ENCODE data around the gene CISH.

The CISH gene

GRCh38 chr3:50581459-50581842 lies 30.1 kb downstream of the CISH start:
- no peak for DNase-seq (ENCODE audit: low read depth, low spot score)
- Histone ChIP-seq H3K9me3 (ENCODE audit: low read depth, low read length) (no peaks in the 10 kb centered on the region), H3K27ac (no peak overlapping the region), H3K9ac (ENCODE audit: insufficient read length) (no peak overlapping the region), H3K4me3 (no peak overlapping the region), H3K36me3 (ENCODE audit: insufficient read depth, low read length) (no peaks in the 10 kb centered on the region)
- TF ChIP-seq POLR2AphosphoS5 (IDR thresholded peaks at IDR 0.05; ENCODE audit: borderline replicate concordance, low read depth, low read length) (no peak), FOXP2 (optimal IDR thresholded peaks at IDR 0.05; ENCODE audit: control extremely low read depth, extremely low read length, insufficient read depth) (no peak), EZH2 (IDR thresholded peaks at IDR 0.05) (no peak)

- Histone ChIP-seq H3K9ac (ENCODE audit: insufficient read length) (no peak overlapping the region), H3K9me3 (ENCODE audit: low read depth, low read length) (no peaks in the 10 kb centered on the region), H3K4me3 (no peak overlapping the region), H3K36me3 (ENCODE audit: insufficient read depth, low read length) (no peaks in the 10 kb centered on the region), H3K27ac (no peak overlapping the region)
- TF ChIP-seq EZH2 (IDR thresholded peaks at IDR 0.05) = no peak
- no peak for TF ChIP-seq POLR2AphosphoS5 (IDR thresholded peaks at IDR 0.05; ENCODE audit: borderline replicate concordance, low read depth, low read length)
- TF ChIP-seq FOXP2 (optimal IDR thresholded peaks at IDR 0.05; ENCODE audit: control extremely low read depth, extremely low read length, insufficient read depth) = no peak
- DNase-seq (ENCODE audit: low read depth, low spot score) = no peak
Observed at GRCh38 chr3:50580683-50581458, 30.7 kb downstream of the CISH start.

- H3K9ac ChIP-seq (ENCODE audit: insufficient read length) = no peak overlapping the region
- H3K27ac ChIP-seq = no peak overlapping the region
- TF ChIP-seq EZH2 (IDR thresholded peaks at IDR 0.05) (no peak), POLR2AphosphoS5 (IDR thresholded peaks at IDR 0.05; ENCODE audit: borderline replicate concordance, low read depth, low read length) (no peak), FOXP2 (optimal IDR thresholded peaks at IDR 0.05; ENCODE audit: control extremely low read depth, extremely low read length, insufficient read depth) (no peak)
- DNase-seq (ENCODE audit: low read depth, low spot score) = no peak
- H3K9me3 ChIP-seq (ENCODE audit: low read depth, low read length) = no peaks in the 10 kb centered on the region
- no peaks in the 10 kb centered on the region for H3K36me3 ChIP-seq (ENCODE audit: insufficient read depth, low read length)
- H3K4me3 ChIP-seq = no peak overlapping the region
Observed at GRCh38 chr3:50577348-50577747, 34.2 kb downstream of the CISH start.

GRCh38 chr3:50575372-50575771 lies 36.2 kb downstream of the CISH start:
- no peak for TF ChIP-seq POLR2AphosphoS5 (IDR thresholded peaks at IDR 0.05; ENCODE audit: borderline replicate concordance, low read depth, low read length)
- no peak for DNase-seq (ENCODE audit: low read depth, low spot score)
- no peak overlapping the region for H3K4me3 ChIP-seq
- H3K9ac ChIP-seq (ENCODE audit: insufficient read length) = no peak overlapping the region
- no peak overlapping the region for H3K27ac ChIP-seq
- no peaks in the 10 kb centered on the region for H3K36me3 ChIP-seq (ENCODE audit: insufficient read depth, low read length)
- no peaks in the 10 kb centered on the region for H3K9me3 ChIP-seq (ENCODE audit: low read depth, low read length)

DNA sequence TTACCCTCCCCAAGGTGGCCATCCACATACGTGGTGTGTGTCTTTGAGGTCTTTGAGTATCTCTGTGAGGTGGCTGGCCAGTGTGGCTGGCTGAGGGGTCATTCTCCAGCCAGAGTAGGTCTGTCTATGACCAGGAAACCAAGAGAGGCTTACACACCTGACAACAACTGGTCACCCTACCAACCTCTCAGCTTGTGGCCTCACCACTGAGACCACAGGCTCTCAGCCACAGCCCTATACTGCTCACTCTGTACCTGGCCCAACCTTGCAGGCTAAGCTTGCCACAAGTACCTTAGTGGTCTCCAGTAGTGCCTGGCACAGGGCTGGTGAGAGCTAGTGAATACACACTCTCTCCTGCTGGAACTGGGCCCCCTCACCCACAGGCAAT lies 37.1 kb downstream of the CISH start:
- H3K4me3 ChIP-seq = no peak overlapping the region
- no peak for TF ChIP-seq EZH2 (IDR thresholded peaks at IDR 0.05)
- no peak for TF ChIP-seq FOXP2 (optimal IDR thresholded peaks at IDR 0.05; ENCODE audit: control extremely low read depth, extremely low read length, insufficient read depth)
- TF ChIP-seq POLR2AphosphoS5 (IDR thresholded peaks at IDR 0.05; ENCODE audit: borderline replicate concordance, low read depth, low read length) = no peak
- no peak for DNase-seq (ENCODE audit: low read depth, low spot score)
- no peak overlapping the region for H3K27ac ChIP-seq
- no peak overlapping the region for H3K9ac ChIP-seq (ENCODE audit: insufficient read length)
- no peaks in the 10 kb centered on the region for H3K36me3 ChIP-seq (ENCODE audit: insufficient read depth, low read length)
- no peaks in the 10 kb centered on the region for H3K9me3 ChIP-seq (ENCODE audit: low read depth, low read length)

DNA sequence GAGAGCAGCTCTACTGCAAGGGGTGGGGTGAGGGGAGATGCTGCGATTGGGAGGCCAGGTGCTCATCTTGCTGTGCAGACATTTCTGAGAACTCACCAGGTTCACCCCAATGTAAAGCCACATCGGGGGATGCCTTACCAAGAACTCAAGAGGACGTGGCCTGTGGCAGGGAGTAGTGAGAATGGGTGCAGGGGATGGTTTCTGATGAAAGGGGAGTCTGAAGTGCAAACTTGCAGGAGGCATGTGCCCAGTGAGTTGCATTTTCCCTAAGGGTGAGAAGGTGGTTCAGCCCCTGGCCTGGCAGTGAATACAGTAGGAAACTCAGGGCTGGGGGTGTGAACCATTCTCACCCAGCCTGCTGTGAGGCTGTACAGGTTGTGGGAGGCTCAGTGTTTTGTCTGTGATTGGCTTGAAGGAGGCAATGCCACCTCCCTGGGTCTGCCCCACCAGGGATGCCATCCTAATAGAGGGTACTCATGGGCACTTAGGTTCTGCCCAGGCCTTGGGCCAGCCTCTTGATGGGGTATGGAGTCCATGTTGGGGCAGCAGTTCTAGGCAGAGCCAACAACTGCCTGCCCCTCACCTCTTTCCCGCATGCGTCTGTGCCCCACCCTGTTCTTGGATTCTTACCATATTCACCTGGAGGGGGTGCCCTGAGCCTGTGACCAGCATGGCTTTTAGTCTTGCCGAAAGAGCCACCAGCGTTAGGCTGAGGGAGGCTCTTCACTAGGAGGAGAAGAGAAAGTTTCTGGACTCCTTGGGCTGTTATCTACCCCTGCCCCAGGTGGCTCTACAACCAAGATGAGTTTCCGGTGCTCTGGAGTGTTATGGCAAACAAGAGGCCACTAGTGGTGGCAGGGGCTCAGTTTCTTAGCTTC lies 37.8 kb downstream of the CISH start:
- H3K9me3 ChIP-seq (ENCODE audit: low read depth, low read length) = no peaks in the 10 kb centered on the region
- H3K36me3 ChIP-seq (ENCODE audit: insufficient read depth, low read length) = no peaks in the 10 kb centered on the region
- no peak overlapping the region for H3K4me3 ChIP-seq
- DNase-seq (ENCODE audit: low read depth, low spot score) = no peak
- TF ChIP-seq FOXP2 (optimal IDR thresholded peaks at IDR 0.05; ENCODE audit: control extremely low read depth, extremely low read length, insufficient read depth) (no peak), POLR2AphosphoS5 (IDR thresholded peaks at IDR 0.05; ENCODE audit: borderline replicate concordance, low read depth, low read length) (no peak), EZH2 (IDR thresholded peaks at IDR 0.05) (no peak)
- no peak overlapping the region for H3K27ac ChIP-seq
- no peak overlapping the region for H3K9ac ChIP-seq (ENCODE audit: insufficient read length)

DNA sequence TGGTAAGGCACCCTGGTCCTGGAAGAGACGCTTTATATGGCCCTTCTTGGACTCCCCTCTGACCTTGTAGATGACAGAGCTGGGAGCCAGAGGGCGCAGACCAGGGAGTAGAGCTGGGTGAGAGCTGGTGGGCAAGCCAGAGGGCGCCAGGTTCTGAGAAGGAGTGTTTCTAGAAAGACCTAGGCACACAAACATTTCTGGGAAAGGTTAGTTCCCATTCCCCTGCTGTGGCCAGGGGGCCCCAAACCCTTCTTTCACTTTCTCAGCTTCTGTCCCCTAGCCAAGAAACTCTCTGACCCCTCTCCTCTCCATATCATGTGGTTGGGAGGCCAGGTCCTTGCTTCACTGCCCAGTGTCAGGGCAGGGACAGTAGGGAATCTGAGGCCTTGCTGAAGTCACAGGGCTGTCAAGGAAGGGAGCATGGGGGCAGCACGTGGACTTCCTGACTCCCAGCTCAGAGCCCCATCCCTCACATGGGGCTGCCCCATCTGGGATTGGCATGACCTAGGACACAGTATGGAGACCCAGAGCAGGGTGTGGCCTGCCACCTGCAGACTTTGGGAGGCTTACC lies 38.7 kb downstream of the CISH start:
- H3K9me3 ChIP-seq (ENCODE audit: low read depth, low read length) = no peaks in the 10 kb centered on the region
- TF ChIP-seq FOXP2 (optimal IDR thresholded peaks at IDR 0.05; ENCODE audit: control extremely low read depth, extremely low read length, insufficient read depth) = no peak
- no peak for TF ChIP-seq EZH2 (IDR thresholded peaks at IDR 0.05)
- H3K27ac ChIP-seq = no peak overlapping the region
- H3K36me3 ChIP-seq (ENCODE audit: insufficient read depth, low read length) = no peaks in the 10 kb centered on the region
- DNase-seq (ENCODE audit: low read depth, low spot score) = no peak
- no peak overlapping the region for H3K9ac ChIP-seq (ENCODE audit: insufficient read length)
- H3K4me3 ChIP-seq = no peak overlapping the region

DNA sequence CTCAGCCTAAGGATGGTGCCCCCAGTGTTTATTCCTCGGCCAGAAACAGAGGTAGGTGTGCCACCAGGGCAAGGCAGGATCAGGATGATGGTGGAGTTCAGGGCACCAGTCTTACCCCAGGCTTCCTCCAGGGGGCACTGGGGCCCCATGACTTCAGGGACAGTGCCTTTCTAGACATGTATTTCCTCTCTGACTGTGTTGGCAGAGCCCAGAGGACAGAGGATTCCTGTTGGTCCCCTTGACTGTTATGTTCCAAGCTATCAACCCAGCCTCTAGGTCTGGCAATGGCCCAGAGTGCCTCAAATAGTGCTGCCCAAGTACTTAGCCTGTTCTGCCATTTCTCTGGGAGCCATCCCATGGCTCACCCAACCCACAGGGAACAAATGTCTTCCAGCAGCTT lies 39.4 kb downstream of the CISH start:
- no peak for TF ChIP-seq POLR2AphosphoS5 (IDR thresholded peaks at IDR 0.05; ENCODE audit: borderline replicate concordance, low read depth, low read length)
- no peak for TF ChIP-seq FOXP2 (optimal IDR thresholded peaks at IDR 0.05; ENCODE audit: control extremely low read depth, extremely low read length, insufficient read depth)
- TF ChIP-seq EZH2 (IDR thresholded peaks at IDR 0.05) = no peak
- H3K36me3 ChIP-seq (ENCODE audit: insufficient read depth, low read length) = no peaks in the 10 kb centered on the region
- H3K9ac ChIP-seq (ENCODE audit: insufficient read length) = no peak overlapping the region
- no peak for DNase-seq (ENCODE audit: low read depth, low spot score)
- H3K9me3 ChIP-seq (ENCODE audit: low read depth, low read length) = no peaks in the 10 kb centered on the region
- no peak overlapping the region for H3K27ac ChIP-seq
- no peak overlapping the region for H3K4me3 ChIP-seq

All from SK-N-MC (cell line).